ENCODE measurements around the gene IRF5.

GRCh38 chr7:128915271-128915819, 22.4 kb upstream of the IRF5 start:
- TF ChIP-seq EZH2phosphoT487 (conservative IDR thresholded peaks at IDR 0.05; ENCODE audit: low read length) (no peak), CTCF (IDR thresholded peaks at IDR 0.05; ENCODE audit: insufficient read depth, low read length, poor library complexity, severe bottlenecking) (no peak)
